Thyroid gland (tissue), 4 donors: Measurements from ENCODE around the gene S1PR1. TPM values are rescaled to one million over a fixed set of nuclear protein-coding genes. Genes with fewer than 3 reads are reported as not detected.

Experiments used
- DNase-seq, 2 donors: peaks; one replicate each; pipeline ENCODE4 v3.0.0-alpha.2; 2019
- H3K27ac ChIP-seq, 3 donors: fragments of 200-600 bp; sonication (generic); 1 replicate in 2 of 3; 2 replicates in 1 of 3; pipeline ENCODE4 v1.5.1; 2016 to 2019; ENCODE audit warnings: mild to moderate bottlenecking in 1 of 3, moderate library complexity in 1 of 3
- H3K27me3 ChIP-seq: fragments of 200-600 bp; sonication (generic); one replicate; pipeline ENCODE4 v1.5.1; 2019
- H3K36me3 ChIP-seq, 2 donors: fragments of 200-600 bp; sonication (generic); one replicate each; pipeline ENCODE4 v1.5.1; 2016 to 2019
- H3K4me1 ChIP-seq, 2 donors: fragments of 200-600 bp; sonication (generic); one replicate each; pipeline ENCODE4 v1.5.1; 2017 to 2019
- H3K4me3 ChIP-seq, 3 donors: fragments of 200-600 bp; sonication (generic); replicated peaks in 1 of 3; 1 replicate in 2 of 3; 2 replicates in 1 of 3; pipeline ENCODE4 v1.5.1; 2016; ENCODE audit warnings: mild to moderate bottlenecking in 1 of 3
- H3K9me3 ChIP-seq: fragments of 200-600 bp; sonication (generic); one replicate; pipeline ENCODE4 v1.5.1; 2017
- POLR2A ChIP-seq, 2 donors: fragments of 450-650 bp; IDR thresholded peaks; one replicate each; pipeline ENCODE4 v1.6.1; 2017; ENCODE audit warnings: antibody characterized with exemption in 2 of 2, mild to moderate bottlenecking in 2 of 2, moderate library complexity in 1 of 2
- WGBS, 2 donors: methylation state at CpG; one replicate each; pipeline ENCODE4 v1.1.5; 2017; 5-methylcytosine and 5-hydroxymethylcytosine counted together
- intact Hi-C: fragments of 100-400 bp; cut with DNase I; formaldehyde crosslinking; loops from one replicate; pipeline ENCODE4 v1.15.1; 2023
- total RNA-seq, 4 donors: library from RNA; depleted of rRNA; stranded (reverse); fragments of >200 nt; gene quantifications; one replicate each; pipeline ENCODE4 v1.2.3, GENCODE V29; 2016
- TF ChIP-seq, protein P1 (sequence below), 6 experiments: fragments of 200-600 bp in 3 of 6; fragments of 450-650 bp in 3 of 6; sonication (generic) in 3 of 6; IDR thresholded peaks; one replicate each; pipeline ENCODE4 v1.5.1; 2016 to 2019; ENCODE audit warnings: antibody characterized with exemption in 6 of 6, mild to moderate bottlenecking in 2 of 6, inconsistent platforms in 1 of 6, moderate library complexity in 1 of 6

Gene S1PR1
- total RNA-seq, 4 donors from 2014 or later, result 34.5 to 92.7 (median 67.0) TPM

DNA sequence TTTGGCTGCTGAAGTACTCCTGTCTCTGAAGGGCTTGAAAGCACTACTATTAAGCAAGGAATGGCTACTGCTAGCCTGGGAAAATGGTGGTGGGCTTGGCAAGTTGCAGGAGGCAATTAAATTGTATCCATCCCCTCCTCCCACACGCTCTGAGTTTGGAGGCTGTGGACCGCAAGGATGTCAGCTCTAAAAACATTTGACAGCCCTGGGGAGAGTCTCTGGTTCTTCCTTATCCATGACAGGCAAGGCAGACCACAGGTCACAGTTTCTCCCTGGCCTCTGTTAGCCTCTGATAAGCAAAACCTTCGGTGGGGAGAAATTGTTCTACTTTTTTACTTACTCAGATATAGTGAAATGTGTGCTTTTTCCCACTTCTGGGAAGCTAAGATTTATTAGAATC is 46.6 kb downstream of the S1PR1 start:
- no peak for TF ChIP-seq POLR2A (IDR thresholded peaks at IDR 0.05)
- TF ChIP-seq, protein P1, sequence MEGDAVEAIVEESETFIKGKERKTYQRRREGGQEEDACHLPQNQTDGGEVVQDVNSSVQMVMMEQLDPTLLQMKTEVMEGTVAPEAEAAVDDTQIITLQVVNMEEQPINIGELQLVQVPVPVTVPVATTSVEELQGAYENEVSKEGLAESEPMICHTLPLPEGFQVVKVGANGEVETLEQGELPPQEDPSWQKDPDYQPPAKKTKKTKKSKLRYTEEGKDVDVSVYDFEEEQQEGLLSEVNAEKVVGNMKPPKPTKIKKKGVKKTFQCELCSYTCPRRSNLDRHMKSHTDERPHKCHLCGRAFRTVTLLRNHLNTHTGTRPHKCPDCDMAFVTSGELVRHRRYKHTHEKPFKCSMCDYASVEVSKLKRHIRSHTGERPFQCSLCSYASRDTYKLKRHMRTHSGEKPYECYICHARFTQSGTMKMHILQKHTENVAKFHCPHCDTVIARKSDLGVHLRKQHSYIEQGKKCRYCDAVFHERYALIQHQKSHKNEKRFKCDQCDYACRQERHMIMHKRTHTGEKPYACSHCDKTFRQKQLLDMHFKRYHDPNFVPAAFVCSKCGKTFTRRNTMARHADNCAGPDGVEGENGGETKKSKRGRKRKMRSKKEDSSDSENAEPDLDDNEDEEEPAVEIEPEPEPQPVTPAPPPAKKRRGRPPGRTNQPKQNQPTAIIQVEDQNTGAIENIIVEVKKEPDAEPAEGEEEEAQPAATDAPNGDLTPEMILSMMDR (IDR thresholded peaks at IDR 0.05), result no peak
- H3K27me3 ChIP-seq, result no peaks in the 10 kb centered on the region
- 62 to 69% methylated on average over 3 of the region's 3 CpGs for WGBS, 2 donors
- no peaks in the 10 kb centered on the region for H3K9me3 ChIP-seq
- intact Hi-C loops, result loop anchor here (10.0 kb wide), 1 partner anchor 359 kb away; no protein-coding TSS in a partner anchor
- H3K36me3 ChIP-seq, result no peaks in the 10 kb centered on the region
- H3K27ac ChIP-seq, result no peak overlapping the region
- H3K4me3 ChIP-seq, result no peak overlapping the region
- DNase-seq, result no peak
- no peaks in the 10 kb centered on the region for H3K4me1 ChIP-seq

DNA sequence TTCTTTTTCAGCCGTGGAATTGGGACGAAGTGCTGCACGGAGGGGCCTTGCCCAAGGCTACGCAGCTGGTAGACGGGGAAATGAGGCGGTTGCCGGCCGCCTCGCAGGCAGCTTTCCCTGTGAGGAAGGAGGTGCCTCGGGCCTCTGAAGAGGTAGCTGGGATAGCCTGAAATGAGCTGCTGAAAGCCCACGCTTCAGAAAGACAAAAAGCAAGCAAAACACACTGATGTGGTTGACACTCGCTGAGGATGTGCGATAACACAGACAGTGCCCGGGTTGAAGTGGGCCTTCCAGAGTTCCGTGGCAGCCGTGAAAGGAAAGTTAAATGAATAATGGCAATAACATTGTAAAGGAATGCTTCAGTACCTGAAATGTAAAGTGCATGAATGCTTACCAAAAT is 47.2 kb downstream of the S1PR1 start:
- Histone ChIP-seq H3K4me3 (no peak overlapping the region), H3K4me1 (no peaks in the 10 kb centered on the region), H3K9me3 (no peaks in the 10 kb centered on the region), H3K27me3 (no peaks in the 10 kb centered on the region), H3K27ac (no peak overlapping the region), H3K36me3 (no peaks in the 10 kb centered on the region)
- DNase-seq, result no peak
- intact Hi-C loops, result loop anchor here (10.0 kb wide), 1 partner anchor 359 kb away; no protein-coding TSS in a partner anchor
- TF ChIP-seq, protein P1 (IDR thresholded peaks at IDR 0.05), result no peak
- 69 to 83% methylated on average over 16 of the region's 16 CpGs for WGBS, 2 donors

DNA sequence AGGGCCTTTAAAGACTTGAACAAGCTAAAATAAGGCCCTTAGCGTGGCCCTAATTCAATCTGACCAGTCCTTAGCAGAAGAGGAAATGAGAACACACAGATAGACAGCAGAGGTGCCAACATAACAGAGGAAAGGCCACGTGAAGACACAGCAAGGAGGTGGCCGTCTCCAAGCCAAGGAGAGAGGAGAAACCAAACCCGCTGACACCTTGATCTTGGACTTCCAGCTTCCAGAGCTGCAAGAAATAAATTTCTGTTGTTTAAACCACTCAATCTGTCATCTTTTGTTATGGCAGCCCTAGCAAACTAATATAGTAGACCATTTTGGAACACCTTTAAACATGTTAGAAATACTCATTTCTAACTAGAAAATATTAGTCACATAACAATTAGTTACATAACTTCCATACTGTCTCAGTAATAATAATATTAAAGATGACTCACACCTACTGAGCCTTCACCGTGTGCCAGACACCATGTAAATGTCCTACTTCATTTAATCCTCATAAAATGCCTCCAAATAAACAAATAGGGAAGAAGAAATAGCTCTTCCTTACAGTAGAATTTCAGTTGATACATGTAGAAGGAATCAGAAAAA is 47.9 kb downstream of the S1PR1 start:
- Histone ChIP-seq H3K9me3 (no peaks in the 10 kb centered on the region), H3K4me1 (no peaks in the 10 kb centered on the region), H3K27me3 (no peaks in the 10 kb centered on the region), H3K27ac (no peak overlapping the region), H3K4me3 (no peak overlapping the region), H3K36me3 (no peaks in the 10 kb centered on the region)
- no peak for DNase-seq
- WGBS, 2 donors, result 90 to 93% methylated on average over 5 of the region's 5 CpGs
- TF ChIP-seq, protein P1 (IDR thresholded peaks at IDR 0.05), result no peak
- no peak for TF ChIP-seq POLR2A (IDR thresholded peaks at IDR 0.05)
- intact Hi-C loops, result loop anchor here (10.0 kb wide), 1 partner anchor 360 kb away; no protein-coding TSS in a partner anchor

DNA sequence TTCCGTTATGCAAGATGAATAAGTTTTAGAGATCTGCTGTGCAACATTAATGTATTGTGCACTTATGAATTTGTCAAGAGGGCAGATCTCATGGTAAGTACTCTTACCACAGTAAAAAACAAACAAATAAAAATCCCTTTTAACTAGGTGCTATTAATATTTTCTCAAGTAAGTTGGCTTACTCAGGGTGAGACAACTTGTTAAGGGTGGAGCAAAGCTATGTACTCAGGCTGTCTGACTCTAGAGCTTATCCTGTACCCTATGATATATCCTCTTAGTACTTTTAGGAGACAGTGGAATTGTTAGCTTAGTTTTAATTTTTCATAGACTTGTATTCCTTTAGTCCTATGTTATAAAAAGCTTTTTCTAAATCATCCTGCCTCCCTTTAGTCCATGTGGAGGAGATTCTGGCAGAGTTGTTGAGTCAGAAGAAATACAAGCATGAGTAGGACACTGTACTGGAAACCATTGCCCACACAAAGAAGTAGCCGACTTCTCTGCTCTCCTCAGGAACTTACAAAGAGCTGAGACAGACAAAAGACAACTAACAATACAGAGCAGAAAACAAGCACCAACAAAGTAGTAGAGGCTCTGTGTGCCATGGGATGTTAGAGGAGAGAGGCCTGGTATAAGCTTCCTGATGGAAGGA is 49.2 kb downstream of the S1PR1 start:
- no peaks in the 10 kb centered on the region for H3K36me3 ChIP-seq
- no peak for DNase-seq
- H3K9me3 ChIP-seq, result no peaks in the 10 kb centered on the region
- H3K4me1 ChIP-seq, result no peaks in the 10 kb centered on the region
- H3K27me3 ChIP-seq, result no peaks in the 10 kb centered on the region
- 82 to 88% methylated on average over 2 of the region's 2 CpGs for WGBS, 2 donors
- intact Hi-C loops, result loop anchor here (10.0 kb wide), 1 partner anchor 361 kb away; no protein-coding TSS in a partner anchor
- H3K27ac ChIP-seq, result no peak overlapping the region
- no peak overlapping the region for H3K4me3 ChIP-seq
- TF ChIP-seq, protein P1 (IDR thresholded peaks at IDR 0.05), result no peak
- no peak for TF ChIP-seq POLR2A (IDR thresholded peaks at IDR 0.05)

DNA sequence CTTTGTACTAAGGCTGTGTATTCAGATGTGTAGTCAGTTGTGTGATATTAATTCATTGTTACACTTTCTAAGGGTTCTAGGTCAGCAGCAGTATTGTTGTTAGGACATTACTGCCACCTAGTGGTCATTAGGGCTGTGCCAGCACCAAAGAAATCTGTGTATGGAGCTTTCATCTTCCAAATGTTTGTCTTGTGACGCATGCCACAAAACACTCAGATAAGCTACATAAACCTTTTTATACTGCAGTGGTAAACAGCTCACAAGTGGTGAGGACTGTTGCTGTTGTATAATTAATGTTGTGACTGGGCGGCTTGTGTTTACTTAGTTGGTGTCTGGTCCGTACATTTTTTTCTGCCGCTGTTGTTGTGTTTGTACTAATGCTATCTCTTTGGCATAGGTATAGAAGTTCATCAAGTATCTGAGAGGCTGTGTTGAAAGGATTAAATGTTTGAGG is 51.7 kb downstream of the S1PR1 start:
- 27 to 30% methylated on average over 4 of the region's 4 CpGs for WGBS, 2 donors
- Histone ChIP-seq H3K4me3 (no peak overlapping the region), H3K27ac (no peak overlapping the region)

More for the DNA sequence above, 51.7 kb downstream of the S1PR1 start:
- TF ChIP-seq, protein P1 (IDR thresholded peaks at IDR 0.05), result peak in 5 of 6 experiments; percentile 73 to 97 (median 81)
- no peak for TF ChIP-seq POLR2A (IDR thresholded peaks at IDR 0.05)
- H3K9me3 ChIP-seq, result no peaks in the 10 kb centered on the region
- H3K27me3 ChIP-seq, result no peaks in the 10 kb centered on the region
- intact Hi-C loops, result loop anchor here (10.0 kb wide), 1 partner anchor 364 kb away; no protein-coding TSS in a partner anchor
- DNase-seq, result peak; percentile 52 to 59
- no peaks in the 10 kb centered on the region for H3K36me3 ChIP-seq
- no peaks in the 10 kb centered on the region for H3K4me1 ChIP-seq
